Liver (tissue), 3 donors: ENCODE measurements around the gene FLII.

Source experiments
- HNF4A ChIP-seq, 2 donors: conservative IDR thresholded peaks; 2 replicates each; pipeline ENCODE4 v1.6.1; 2016; ENCODE audit warnings: antibody characterized with exemption in 2 of 2, mild to moderate bottlenecking in 2 of 2
- MAX ChIP-seq: IDR thresholded peaks from 2 replicates; pipeline ENCODE4 v1.6.1; 2016; ENCODE audit warnings: antibody characterized with exemption
- NR2F2 ChIP-seq: IDR thresholded peaks from 2 replicates; pipeline ENCODE4 v1.6.1; 2016; ENCODE audit warnings: antibody characterized with exemption
- RAD21 ChIP-seq, 2 donors: IDR thresholded peaks; 2 replicates each; pipeline ENCODE4 v1.6.1; 2016; ENCODE audit warnings: antibody characterized with exemption in 2 of 2, mild to moderate bottlenecking in 2 of 2
- TAF1 ChIP-seq: conservative IDR thresholded peaks from 2 replicates; pipeline ENCODE4 v1.6.1; 2016; ENCODE audit warnings: antibody characterized with exemption, mild to moderate bottlenecking
- TF ChIP-seq, protein P1 (sequence below): fragments of 150-350 bp; IDR thresholded peaks from 2 replicates; pipeline ENCODE4 v1.5.1; 2017; ENCODE audit warnings: improper control_type of control experiment, low read depth, low read length; ENCODE audit not compliant: missing input control
- TF ChIP-seq, protein P2 (sequence below): IDR thresholded peaks from 2 replicates; pipeline ENCODE4 v1.6.1; 2016; ENCODE audit warnings: antibody characterized with exemption
- TF ChIP-seq, protein P3 (sequence below): IDR thresholded peaks from 2 replicates; pipeline ENCODE4 v1.6.1; 2016; ENCODE audit warnings: antibody characterized with exemption
- donor health status: healthy.
- donor health status: healthy.

GRCh38 chr17:18241229-18241871 is 17.2 kb downstream of the FLII start:
- TF ChIP-seq TAF1 (no peak), RAD21 (IDR thresholded peaks at IDR 0.05) (no peak), HNF4A (conservative IDR thresholded peaks at IDR 0.05) (no peak), MAX (no peak), NR2F2 (no peak)
- TF ChIP-seq, protein P1, sequence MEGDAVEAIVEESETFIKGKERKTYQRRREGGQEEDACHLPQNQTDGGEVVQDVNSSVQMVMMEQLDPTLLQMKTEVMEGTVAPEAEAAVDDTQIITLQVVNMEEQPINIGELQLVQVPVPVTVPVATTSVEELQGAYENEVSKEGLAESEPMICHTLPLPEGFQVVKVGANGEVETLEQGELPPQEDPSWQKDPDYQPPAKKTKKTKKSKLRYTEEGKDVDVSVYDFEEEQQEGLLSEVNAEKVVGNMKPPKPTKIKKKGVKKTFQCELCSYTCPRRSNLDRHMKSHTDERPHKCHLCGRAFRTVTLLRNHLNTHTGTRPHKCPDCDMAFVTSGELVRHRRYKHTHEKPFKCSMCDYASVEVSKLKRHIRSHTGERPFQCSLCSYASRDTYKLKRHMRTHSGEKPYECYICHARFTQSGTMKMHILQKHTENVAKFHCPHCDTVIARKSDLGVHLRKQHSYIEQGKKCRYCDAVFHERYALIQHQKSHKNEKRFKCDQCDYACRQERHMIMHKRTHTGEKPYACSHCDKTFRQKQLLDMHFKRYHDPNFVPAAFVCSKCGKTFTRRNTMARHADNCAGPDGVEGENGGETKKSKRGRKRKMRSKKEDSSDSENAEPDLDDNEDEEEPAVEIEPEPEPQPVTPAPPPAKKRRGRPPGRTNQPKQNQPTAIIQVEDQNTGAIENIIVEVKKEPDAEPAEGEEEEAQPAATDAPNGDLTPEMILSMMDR: no peak
- TF ChIP-seq, protein P2, sequence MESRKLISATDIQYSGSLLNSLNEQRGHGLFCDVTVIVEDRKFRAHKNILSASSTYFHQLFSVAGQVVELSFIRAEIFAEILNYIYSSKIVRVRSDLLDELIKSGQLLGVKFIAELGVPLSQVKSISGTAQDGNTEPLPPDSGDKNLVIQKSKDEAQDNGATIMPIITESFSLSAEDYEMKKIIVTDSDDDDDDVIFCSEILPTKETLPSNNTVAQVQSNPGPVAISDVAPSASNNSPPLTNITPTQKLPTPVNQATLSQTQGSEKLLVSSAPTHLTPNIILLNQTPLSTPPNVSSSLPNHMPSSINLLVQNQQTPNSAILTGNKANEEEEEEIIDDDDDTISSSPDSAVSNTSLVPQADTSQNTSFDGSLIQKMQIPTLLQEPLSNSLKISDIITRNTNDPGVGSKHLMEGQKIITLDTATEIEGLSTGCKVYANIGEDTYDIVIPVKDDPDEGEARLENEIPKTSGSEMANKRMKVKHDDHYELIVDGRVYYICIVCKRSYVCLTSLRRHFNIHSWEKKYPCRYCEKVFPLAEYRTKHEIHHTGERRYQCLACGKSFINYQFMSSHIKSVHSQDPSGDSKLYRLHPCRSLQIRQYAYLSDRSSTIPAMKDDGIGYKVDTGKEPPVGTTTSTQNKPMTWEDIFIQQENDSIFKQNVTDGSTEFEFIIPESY: no peak
- TF ChIP-seq, protein P3, sequence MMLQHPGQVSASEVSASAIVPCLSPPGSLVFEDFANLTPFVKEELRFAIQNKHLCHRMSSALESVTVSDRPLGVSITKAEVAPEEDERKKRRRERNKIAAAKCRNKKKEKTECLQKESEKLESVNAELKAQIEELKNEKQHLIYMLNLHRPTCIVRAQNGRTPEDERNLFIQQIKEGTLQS: no peak
